Measurements from ENCODE around the gene HDGFL3. TPM values are rescaled to one million over a fixed set of nuclear protein-coding genes. Genes with fewer than 3 reads are reported as not detected.

The HDGFL3 gene
- total RNA-seq, 4 donors from 2014 or later = 1.00 to 7.1 (median 4.1) TPM

DNA sequence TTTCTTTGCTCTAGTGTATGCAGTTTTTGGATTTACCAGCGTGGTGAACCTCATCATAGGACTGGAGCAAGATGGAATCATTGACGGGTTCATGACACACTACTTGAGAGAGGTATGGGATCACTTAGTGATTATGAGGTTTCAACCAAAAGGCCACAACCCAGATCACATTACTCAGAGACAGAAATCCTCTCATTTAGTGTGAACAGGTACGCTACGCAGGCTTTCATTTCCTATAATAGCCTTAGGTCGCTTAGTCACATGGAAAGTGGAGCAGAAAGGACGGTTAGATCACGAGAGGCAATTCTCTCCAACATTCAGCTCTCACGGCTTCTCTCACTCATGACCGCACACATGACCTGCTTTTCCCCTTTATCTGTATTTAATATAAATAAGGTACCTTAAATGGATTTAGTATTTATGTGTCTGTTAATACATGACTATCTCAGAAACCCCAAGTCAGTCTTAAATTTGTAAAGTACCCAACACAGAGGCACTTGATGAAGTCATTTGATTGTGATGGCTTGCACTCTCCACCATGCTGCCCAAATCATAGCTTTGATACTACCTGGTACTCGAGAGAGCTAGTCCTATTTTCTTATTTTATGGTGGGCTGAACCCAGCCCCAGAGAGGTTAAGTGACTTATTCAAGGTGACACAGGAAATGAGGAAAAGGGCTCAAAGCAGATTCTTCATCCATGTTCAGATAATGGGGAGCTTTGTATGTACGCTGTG lies 91.6 kb downstream of the HDGFL3 start:
- Histone ChIP-seq H3K36me3 (peaks cover 0 to 25% of the 10 kb centered on the region in 2 donors), H3K9me3 (no peaks in the 10 kb centered on the region), H3K27me3 (no peaks in the 10 kb centered on the region), H3K27ac (no peak overlapping the region), H3K4me1 (peaks cover 16 to 17% of the 10 kb centered on the region in 2 donors), H3K4me3 (no peak overlapping the region)
- in situ Hi-C loops (cut with MboI; ENCODE audit: low sequenced_read_pairs in 4 of 4) = loop anchor here in 2 of 4 donors (10.0 to 25.0 kb wide), 2 partner anchors 111 to 579 kb away; partner anchors contain the start of gene RPS17 (in 1 of the 2)
- intact Hi-C loops (cut with DNase I; ENCODE audit: low total_unique reads) = no loop called here
- TF ChIP-seq, protein P1, sequence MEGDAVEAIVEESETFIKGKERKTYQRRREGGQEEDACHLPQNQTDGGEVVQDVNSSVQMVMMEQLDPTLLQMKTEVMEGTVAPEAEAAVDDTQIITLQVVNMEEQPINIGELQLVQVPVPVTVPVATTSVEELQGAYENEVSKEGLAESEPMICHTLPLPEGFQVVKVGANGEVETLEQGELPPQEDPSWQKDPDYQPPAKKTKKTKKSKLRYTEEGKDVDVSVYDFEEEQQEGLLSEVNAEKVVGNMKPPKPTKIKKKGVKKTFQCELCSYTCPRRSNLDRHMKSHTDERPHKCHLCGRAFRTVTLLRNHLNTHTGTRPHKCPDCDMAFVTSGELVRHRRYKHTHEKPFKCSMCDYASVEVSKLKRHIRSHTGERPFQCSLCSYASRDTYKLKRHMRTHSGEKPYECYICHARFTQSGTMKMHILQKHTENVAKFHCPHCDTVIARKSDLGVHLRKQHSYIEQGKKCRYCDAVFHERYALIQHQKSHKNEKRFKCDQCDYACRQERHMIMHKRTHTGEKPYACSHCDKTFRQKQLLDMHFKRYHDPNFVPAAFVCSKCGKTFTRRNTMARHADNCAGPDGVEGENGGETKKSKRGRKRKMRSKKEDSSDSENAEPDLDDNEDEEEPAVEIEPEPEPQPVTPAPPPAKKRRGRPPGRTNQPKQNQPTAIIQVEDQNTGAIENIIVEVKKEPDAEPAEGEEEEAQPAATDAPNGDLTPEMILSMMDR (IDR thresholded peaks at IDR 0.05 in 4 of 5, conservative IDR thresholded peaks at IDR 0.05 in 1 of 5) = no peak
- no peak for TF ChIP-seq POLR2A (IDR thresholded peaks at IDR 0.05)
- DNase-seq (no peak), ATAC-seq (no peak)

GRCh38 chr15:83115410-83115809 lies 92.2 kb downstream of the HDGFL3 start:
- ATAC-seq (no peak), DNase-seq (no peak)
- Histone ChIP-seq H3K36me3 (peaks cover 0 to 25% of the 10 kb centered on the region in 2 donors), H3K4me1 (peaks cover 16 to 17% of the 10 kb centered on the region in 2 donors), H3K9me3 (no peaks in the 10 kb centered on the region), H3K4me3 (no peak overlapping the region), H3K27ac (no peak overlapping the region), H3K27me3 (no peaks in the 10 kb centered on the region)
- intact Hi-C loops (cut with DNase I; ENCODE audit: low total_unique reads) = no loop called here
- in situ Hi-C loops (cut with MboI; ENCODE audit: low sequenced_read_pairs in 4 of 4) = loop anchor here in 2 of 4 donors (10.0 to 25.0 kb wide), 2 partner anchors 111 to 578 kb away; partner anchors contain the start of gene RPS17 (in 1 of the 2)
- TF ChIP-seq, protein P1 (IDR thresholded peaks at IDR 0.05 in 4 of 5, conservative IDR thresholded peaks at IDR 0.05 in 1 of 5) = no peak
- no peak for TF ChIP-seq POLR2A (IDR thresholded peaks at IDR 0.05)

DNA sequence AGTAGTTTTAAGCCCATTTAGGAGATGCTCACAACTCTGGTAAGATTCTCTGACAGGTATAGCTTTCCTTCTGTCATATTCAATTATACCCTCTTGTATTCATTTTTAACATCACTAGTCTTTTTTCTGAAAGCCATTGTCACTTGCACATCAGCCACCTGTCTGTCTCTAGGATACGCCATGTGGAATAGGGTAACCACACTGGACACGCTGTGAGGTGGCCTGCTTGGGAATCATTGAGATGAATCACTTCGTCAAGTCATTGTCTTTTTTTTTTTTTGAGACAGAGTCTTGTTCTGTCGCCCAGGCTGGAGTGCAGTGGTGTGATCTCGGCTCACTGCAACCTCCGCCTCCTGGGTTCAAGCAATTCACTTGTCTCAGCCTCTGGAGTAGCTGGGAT lies 92.8 kb downstream of the HDGFL3 start:
- in situ Hi-C loops (cut with MboI; ENCODE audit: low sequenced_read_pairs in 4 of 4) = loop anchor here in 2 of 4 donors (10.0 to 25.0 kb wide), 2 partner anchors 110 to 578 kb away; partner anchors contain the start of gene RPS17 (in 1 of the 2)
- H3K36me3 ChIP-seq = peaks cover 0 to 20% of the 10 kb centered on the region in 2 donors
- intact Hi-C loops (cut with DNase I; ENCODE audit: low total_unique reads) = no loop called here
- peak overlapping the region in 1 of 4 donors; percentile 57 for H3K27ac ChIP-seq
- no peaks in the 10 kb centered on the region for H3K9me3 ChIP-seq
- DNase-seq (no peak), ATAC-seq (no peak)
- TF ChIP-seq, protein P1 (IDR thresholded peaks at IDR 0.05 in 4 of 5, conservative IDR thresholded peaks at IDR 0.05 in 1 of 5) = no peak
- no peak for TF ChIP-seq POLR2A (IDR thresholded peaks at IDR 0.05)
- H3K4me1 ChIP-seq = peaks cover 17% of the 10 kb centered on the region in 2 donors
- H3K4me3 ChIP-seq = no peak overlapping the region
- H3K27me3 ChIP-seq = no peaks in the 10 kb centered on the region

DNA sequence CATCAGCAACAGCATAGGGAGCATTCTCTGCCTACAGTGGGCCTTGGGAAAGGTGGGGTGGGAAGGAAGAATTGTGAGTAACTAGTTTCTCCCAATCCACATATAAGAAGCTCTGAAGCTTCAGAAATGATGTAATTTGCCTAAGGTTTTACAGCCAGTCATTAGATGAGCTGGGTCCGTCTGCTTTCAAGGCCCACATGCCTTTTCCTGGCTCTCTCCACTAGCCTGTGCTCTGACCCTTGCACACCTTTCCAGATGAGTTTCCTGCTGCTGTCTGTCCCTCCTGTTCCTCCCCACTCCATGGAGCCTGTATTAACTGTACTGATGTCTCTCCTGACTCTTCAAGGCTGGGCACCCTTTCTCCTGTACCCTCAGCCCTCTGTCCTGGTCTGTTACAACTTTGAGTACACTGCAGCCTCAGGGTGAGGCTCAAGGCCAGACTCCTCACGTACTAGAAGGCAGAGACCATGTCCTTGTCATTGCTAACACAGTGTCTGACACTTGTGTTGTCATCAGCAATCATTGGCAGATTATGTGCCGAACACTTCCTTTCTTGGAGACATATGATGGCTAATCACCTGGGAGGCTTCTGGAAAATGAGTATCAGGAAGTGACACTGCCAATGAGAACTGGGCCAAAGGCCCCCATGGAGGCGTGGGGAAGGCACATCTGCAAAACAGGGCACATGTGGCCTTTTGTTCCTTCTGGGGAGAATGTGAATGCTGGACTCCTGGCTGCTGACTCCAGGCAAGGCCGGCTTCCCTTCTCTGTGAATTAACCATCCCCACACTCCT lies 93.5 kb downstream of the HDGFL3 start:
- in situ Hi-C loops (cut with MboI; ENCODE audit: low sequenced_read_pairs in 4 of 4) = loop anchor here in 2 of 4 donors (10.0 to 25.0 kb wide), 2 partner anchors 109 to 577 kb away; partner anchors contain the start of gene RPS17 (in 1 of the 2)
- no peak overlapping the region for H3K4me3 ChIP-seq
- no peak for ATAC-seq
- H3K9me3 ChIP-seq = no peaks in the 10 kb centered on the region
- peaks cover 0 to 19% of the 10 kb centered on the region in 2 donors for H3K36me3 ChIP-seq
- TF ChIP-seq, protein P1 (IDR thresholded peaks at IDR 0.05 in 4 of 5, conservative IDR thresholded peaks at IDR 0.05 in 1 of 5) = no peak
- no peak for TF ChIP-seq POLR2A (IDR thresholded peaks at IDR 0.05)
- intact Hi-C loops (cut with DNase I; ENCODE audit: low total_unique reads) = no loop called here
- peaks cover 20 to 25% of the 10 kb centered on the region in 2 donors for H3K4me1 ChIP-seq
- H3K27me3 ChIP-seq = no peaks in the 10 kb centered on the region
- H3K27ac ChIP-seq = peak overlapping the region in 2 of 4 donors; percentile 20 to 57
- no peak for DNase-seq
